Activated CD8-positive, alpha-beta T cell treated with anti-CD3 and anti-CD28 coated beads for 36 hours (primary cell): ENCODE data around the gene MN1. TPM values are rescaled to one million over a fixed set of nuclear protein-coding genes. Genes with fewer than 3 reads are reported as not detected.

Experiments used
- ATAC-seq: fragments of 200-7000 bp; cut with Tn5 transposase; one replicate; pipeline ENCODE4 v1.10.0; 2021; ENCODE audit warnings: mild to moderate bottlenecking, moderate library complexity
- CTCF ChIA-PET: fragments of 350-600 bp; sonication (Branson Sonifier 250); formaldehyde crosslinking; loops from one replicate; lab custom pipeline; 2021; ENCODE audit warnings: antibody characterized with exemption; lab: Charles Lee
- POLR2A ChIA-PET: fragments of 350-600 bp; sonication (Branson Sonifier 250); formaldehyde crosslinking; loops from one replicate; lab custom pipeline; 2021; ENCODE audit warnings: antibody characterized with exemption; lab: Charles Lee
- DNase-seq: peaks from one replicate; pipeline ENCODE4 v3.0.0-alpha.2; 2020
- H3K27ac Mint-ChIP-seq: one replicate; pipeline ENCODE4 v1.8.0; 2021; ENCODE audit warnings: mild to moderate bottlenecking, mixed read lengths
- H3K27me3 Mint-ChIP-seq: one replicate; pipeline ENCODE4 v1.8.0; 2021; ENCODE audit warnings: mixed read lengths
- H3K36me3 Mint-ChIP-seq: one replicate; pipeline ENCODE4 v1.8.0; 2021; ENCODE audit warnings: low read depth, mixed read lengths
- H3K4me1 Mint-ChIP-seq: one replicate; pipeline ENCODE4 v1.8.0; 2021; ENCODE audit warnings: low read depth, mixed read lengths
- H3K4me3 Mint-ChIP-seq: one replicate; pipeline ENCODE4 v1.8.0; 2021; ENCODE audit warnings: mild to moderate bottlenecking, moderate library complexity, mixed read lengths
- H3K9me3 Mint-ChIP-seq: one replicate; pipeline ENCODE4 v1.8.0; 2021; ENCODE audit warnings: mixed read lengths
- CTCF ChIP-seq: fragments of 200-600 bp; IDR thresholded peaks from one replicate; pipeline ENCODE4 v1.8.0; 2022; ENCODE audit warnings: antibody characterized with exemption, mild to moderate bottlenecking
- intact Hi-C: fragments of 100-400 bp; cut with micrococcal nuclease; formaldehyde crosslinking; loops from one replicate; pipeline ENCODE4 v1.10.0; 2022
- total RNA-seq, 2 experiments: library from RNA; stranded (reverse); gene quantifications; one replicate each; pipeline ENCODE4 v1.2.3, GENCODE V29; 2021

MN1 gene
- total RNA-seq, 2 experiments from 2014 or later: 0.11 to 0.16 TPM

GRCh38 chr22:27724157-27724556 is 77.4 kb downstream of the MN1 start:
- intact Hi-C loops: no loop called here

GRCh38 chr22:27723708-27724107 is 77.8 kb downstream of the MN1 start:
- peaks cover 3% of the 10 kb centered on the region for H3K27me3 Mint-ChIP-seq
- TF ChIP-seq CTCF: no peak
- no peaks in the 10 kb centered on the region for H3K4me1 Mint-ChIP-seq
- POLR2A ChIA-PET: no interaction called here
- intact Hi-C loops: no loop called here
- DNase-seq: no peak
- H3K36me3 Mint-ChIP-seq: no peaks in the 10 kb centered on the region
- CTCF ChIA-PET: no interaction called here
- H3K27ac Mint-ChIP-seq: no peak overlapping the region
- H3K9me3 Mint-ChIP-seq: no peaks in the 10 kb centered on the region
- H3K4me3 Mint-ChIP-seq: no peak overlapping the region
- no peak for ATAC-seq

More at GRCh38 chr22:27724157-27724556, 77.4 kb downstream of the MN1 start:
- no peak overlapping the region for H3K4me3 Mint-ChIP-seq
- ChIA-PET CTCF (no interaction called here), POLR2A (no interaction called here)
- H3K4me1 Mint-ChIP-seq: no peaks in the 10 kb centered on the region
- DNase-seq: no peak
- H3K27ac Mint-ChIP-seq: no peak overlapping the region
- no peak for TF ChIP-seq CTCF
- ATAC-seq: no peak
- no peaks in the 10 kb centered on the region for H3K9me3 Mint-ChIP-seq
- peaks cover 3% of the 10 kb centered on the region for H3K27me3 Mint-ChIP-seq
- no peaks in the 10 kb centered on the region for H3K36me3 Mint-ChIP-seq

- DNase-seq (no peak), ATAC-seq (no peak)
- intact Hi-C loops: no loop called here
- CTCF ChIA-PET: no interaction called here
- H3K4me3 Mint-ChIP-seq: no peak overlapping the region
- no peaks in the 10 kb centered on the region for H3K36me3 Mint-ChIP-seq
- H3K9me3 Mint-ChIP-seq: no peaks in the 10 kb centered on the region
- H3K27me3 Mint-ChIP-seq: peaks cover 4% of the 10 kb centered on the region
- H3K27ac Mint-ChIP-seq: no peak overlapping the region
- no peaks in the 10 kb centered on the region for H3K4me1 Mint-ChIP-seq
- TF ChIP-seq CTCF: no peak
- POLR2A ChIA-PET: no interaction called here
These were observed 78.4 kb downstream of the MN1 start for GRCh38 chr22:27723158-27723557.

- CTCF ChIA-PET: interaction anchor here (0.6 kb wide), 1 partner anchor 23 kb away, joined by 3 read pairs; no protein-coding TSS in a partner anchor
- TF ChIP-seq CTCF: no peak
- intact Hi-C loops: no loop called here
- DNase-seq (no peak), ATAC-seq (no peak)
- no peaks in the 10 kb centered on the region for H3K4me1 Mint-ChIP-seq
- no peaks in the 10 kb centered on the region for H3K36me3 Mint-ChIP-seq
- H3K9me3 Mint-ChIP-seq: no peaks in the 10 kb centered on the region
- H3K27ac Mint-ChIP-seq: no peak overlapping the region
- H3K4me3 Mint-ChIP-seq: no peak overlapping the region
- H3K27me3 Mint-ChIP-seq: peaks cover 5% of the 10 kb centered on the region
- POLR2A ChIA-PET: no interaction called here
These were observed 80.7 kb downstream of the MN1 start for GRCh38 chr22:27720860-27721259.

- TF ChIP-seq CTCF: no peak
These were observed 81.9 kb downstream of the MN1 start for GRCh38 chr22:27719535-27720227.

More at GRCh38 chr22:27719535-27720227, 81.9 kb downstream of the MN1 start:
- no peak overlapping the region for H3K4me3 Mint-ChIP-seq
- no peak overlapping the region for H3K27ac Mint-ChIP-seq
- no peak for ATAC-seq
- POLR2A ChIA-PET: no interaction called here
- no peak for DNase-seq
- CTCF ChIA-PET: no interaction called here
- H3K4me1 Mint-ChIP-seq: no peaks in the 10 kb centered on the region
- intact Hi-C loops: no loop called here
- peaks cover 5% of the 10 kb centered on the region for H3K27me3 Mint-ChIP-seq
- H3K36me3 Mint-ChIP-seq: no peaks in the 10 kb centered on the region
- H3K9me3 Mint-ChIP-seq: no peaks in the 10 kb centered on the region
